Measurements from ENCODE around the gene CTNND2. TPM values are rescaled to one million over a fixed set of nuclear protein-coding genes. Genes with fewer than 3 reads are reported as not detected.

Gene CTNND2
- total RNA-seq, 2 experiments from 2014 or later: not detected

DNA sequence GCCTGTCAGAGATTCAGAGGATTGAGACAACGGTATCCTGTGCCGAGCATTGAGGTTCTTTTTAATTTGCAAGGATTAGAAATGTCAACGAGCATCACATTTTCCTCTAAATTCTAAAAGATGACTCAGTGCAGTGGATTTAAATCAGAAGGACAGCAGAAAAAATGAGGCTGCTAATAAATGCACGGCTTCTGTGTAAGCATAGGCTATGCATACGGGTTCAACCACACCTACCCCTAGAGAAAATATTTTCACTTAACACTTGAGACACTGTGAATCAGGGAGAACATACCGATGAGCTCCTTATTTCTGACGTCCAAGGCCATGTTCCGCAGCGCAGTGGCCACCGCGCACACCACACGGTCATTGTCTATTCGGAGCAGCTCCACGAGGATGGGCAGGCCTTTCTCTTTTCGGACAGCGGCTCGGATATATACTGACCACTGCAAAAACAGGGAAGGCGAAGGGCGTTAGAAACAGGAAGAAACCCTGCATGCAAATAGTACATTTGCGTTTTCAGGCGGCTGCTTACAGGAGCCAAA is 821.8 kb downstream of the CTNND2 start:
- H3K36me3 Mint-ChIP-seq (ENCODE audit: low read depth): no peaks in the 10 kb centered on the region
- ChIA-PET CTCF (no interaction called here), POLR2A (no interaction called here)
- intact Hi-C loops (cut with micrococcal nuclease): no loop called here
- TF ChIP-seq, protein P1, sequence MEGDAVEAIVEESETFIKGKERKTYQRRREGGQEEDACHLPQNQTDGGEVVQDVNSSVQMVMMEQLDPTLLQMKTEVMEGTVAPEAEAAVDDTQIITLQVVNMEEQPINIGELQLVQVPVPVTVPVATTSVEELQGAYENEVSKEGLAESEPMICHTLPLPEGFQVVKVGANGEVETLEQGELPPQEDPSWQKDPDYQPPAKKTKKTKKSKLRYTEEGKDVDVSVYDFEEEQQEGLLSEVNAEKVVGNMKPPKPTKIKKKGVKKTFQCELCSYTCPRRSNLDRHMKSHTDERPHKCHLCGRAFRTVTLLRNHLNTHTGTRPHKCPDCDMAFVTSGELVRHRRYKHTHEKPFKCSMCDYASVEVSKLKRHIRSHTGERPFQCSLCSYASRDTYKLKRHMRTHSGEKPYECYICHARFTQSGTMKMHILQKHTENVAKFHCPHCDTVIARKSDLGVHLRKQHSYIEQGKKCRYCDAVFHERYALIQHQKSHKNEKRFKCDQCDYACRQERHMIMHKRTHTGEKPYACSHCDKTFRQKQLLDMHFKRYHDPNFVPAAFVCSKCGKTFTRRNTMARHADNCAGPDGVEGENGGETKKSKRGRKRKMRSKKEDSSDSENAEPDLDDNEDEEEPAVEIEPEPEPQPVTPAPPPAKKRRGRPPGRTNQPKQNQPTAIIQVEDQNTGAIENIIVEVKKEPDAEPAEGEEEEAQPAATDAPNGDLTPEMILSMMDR (IDR thresholded peaks at IDR 0.05): no peak
- H3K27me3 Mint-ChIP-seq: peaks cover 5% of the 10 kb centered on the region
- no peak overlapping the region for H3K4me3 Mint-ChIP-seq
- no peak for ATAC-seq
- no peaks in the 10 kb centered on the region for H3K9me3 Mint-ChIP-seq
- H3K27ac Mint-ChIP-seq: no peak overlapping the region
- no peak for DNase-seq
- H3K4me1 Mint-ChIP-seq (ENCODE audit: low read depth): no peaks in the 10 kb centered on the region

DNA sequence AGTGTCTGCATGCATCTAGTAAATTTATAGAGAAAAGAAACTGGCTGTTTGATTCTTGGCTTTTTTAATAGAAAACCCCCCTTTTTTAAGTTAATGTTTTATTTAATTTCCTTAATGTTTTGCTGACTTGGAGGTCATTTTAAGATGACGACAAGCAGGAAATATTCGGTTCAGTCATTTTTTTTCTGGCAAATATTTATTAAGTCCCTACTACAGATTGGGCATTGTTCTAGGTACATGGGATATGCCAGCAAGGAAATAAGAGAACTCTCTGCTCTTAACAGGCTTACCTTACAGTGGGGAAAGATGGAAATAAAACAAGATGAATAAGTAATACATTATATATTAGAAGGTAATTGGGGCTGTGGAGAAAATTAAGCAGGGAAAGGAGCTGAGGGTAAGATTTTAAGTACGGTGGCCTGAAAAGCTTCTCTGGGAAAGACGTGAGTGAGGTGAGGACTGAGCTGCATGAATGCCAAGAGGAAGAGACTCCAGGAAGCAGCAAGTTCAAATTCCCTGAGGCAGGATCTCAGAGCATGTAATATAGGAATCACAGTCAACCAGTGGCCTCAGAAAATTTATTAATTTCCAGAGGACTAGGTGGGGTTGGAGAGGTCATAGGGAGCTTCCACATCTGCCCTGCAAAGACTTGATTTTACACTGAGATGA is 827.2 kb downstream of the CTNND2 start:
- ChIA-PET CTCF (no interaction called here), POLR2A (no interaction called here)
- DNase-seq (no peak), ATAC-seq (no peak)
- Mint-ChIP-seq H3K36me3 (ENCODE audit: low read depth) (no peaks in the 10 kb centered on the region), H3K27ac (no peak overlapping the region), H3K4me1 (ENCODE audit: low read depth) (no peaks in the 10 kb centered on the region), H3K4me3 (no peak overlapping the region), H3K9me3 (no peaks in the 10 kb centered on the region), H3K27me3 (peaks cover 4% of the 10 kb centered on the region)
- TF ChIP-seq, protein P1 (IDR thresholded peaks at IDR 0.05): no peak
- intact Hi-C loops (cut with micrococcal nuclease): no loop called here

DNA sequence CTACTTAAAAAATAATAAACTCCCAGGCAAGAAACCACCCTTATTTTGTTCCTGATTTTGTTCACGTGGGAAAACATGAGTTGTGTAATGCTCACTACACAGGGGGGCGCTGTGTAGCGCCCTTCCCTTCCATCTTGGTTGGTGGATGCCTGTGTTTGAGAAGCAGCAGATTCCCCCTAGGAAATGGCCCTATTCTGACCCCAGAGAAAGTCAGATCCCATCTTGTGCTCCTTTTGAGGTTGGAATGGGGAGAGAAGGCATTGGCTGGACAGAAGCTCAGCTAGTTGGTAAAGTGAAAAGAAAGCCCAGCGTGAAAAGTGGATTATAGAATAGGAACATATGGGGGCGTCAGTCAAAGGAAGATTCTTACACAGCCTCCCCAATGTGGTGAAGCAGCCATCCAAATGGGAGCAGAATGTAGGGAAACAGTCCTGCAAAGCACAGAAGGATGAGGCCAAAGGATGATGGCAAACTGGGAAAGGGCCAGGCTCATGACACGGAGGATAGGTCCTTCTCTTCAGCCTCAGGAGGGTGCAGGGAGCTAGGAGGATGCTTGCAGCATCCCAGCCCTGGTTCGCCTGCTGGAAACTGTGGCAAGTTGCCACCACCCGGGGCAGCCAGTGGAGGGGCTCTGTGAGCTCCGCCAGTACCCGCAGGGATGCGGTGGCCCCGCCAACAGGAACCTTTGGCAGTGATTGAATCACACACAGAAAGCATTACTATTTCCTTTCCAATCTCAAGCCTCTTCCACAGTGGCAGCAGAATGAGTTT is 829.0 kb downstream of the CTNND2 start:
- Mint-ChIP-seq H3K27ac (no peak overlapping the region), H3K27me3 (peaks cover 4% of the 10 kb centered on the region), H3K4me3 (no peak overlapping the region), H3K9me3 (peaks cover 5% of the 10 kb centered on the region), H3K4me1 (ENCODE audit: low read depth) (no peaks in the 10 kb centered on the region), H3K36me3 (ENCODE audit: low read depth) (no peaks in the 10 kb centered on the region)
- ChIA-PET POLR2A (interaction anchor here (0.6 kb wide), 1 partner anchor 1705 kb away, joined by 3 read pairs; no protein-coding TSS in a partner anchor), CTCF (no interaction called here)
- DNase-seq: no peak
- TF ChIP-seq, protein P1 (IDR thresholded peaks at IDR 0.05): no peak
- intact Hi-C loops (cut with micrococcal nuclease): no loop called here
- no peak for ATAC-seq

DNA sequence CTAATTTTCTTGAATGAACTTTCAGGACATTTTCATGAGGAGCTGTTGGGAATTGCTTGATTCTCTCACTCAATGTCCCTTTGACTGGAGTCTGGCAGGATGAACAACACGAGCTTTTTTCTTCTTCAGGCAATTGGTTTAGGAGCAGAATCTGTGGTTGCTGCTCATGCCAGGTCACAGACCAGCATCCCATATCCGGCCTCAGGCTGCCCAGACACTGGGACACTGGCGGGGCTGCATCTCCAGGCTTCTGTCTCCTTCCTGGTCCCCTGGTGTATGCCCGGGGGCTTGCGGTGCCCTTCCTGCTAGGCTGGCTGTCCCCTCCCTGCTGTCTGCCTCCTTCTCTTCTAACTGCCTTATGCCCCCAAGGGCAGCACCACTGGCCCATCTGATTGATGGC is 831.7 kb downstream of the CTNND2 start:
- Mint-ChIP-seq H3K4me1 (ENCODE audit: low read depth) (no peaks in the 10 kb centered on the region), H3K4me3 (no peak overlapping the region), H3K9me3 (peaks cover 14% of the 10 kb centered on the region), H3K27me3 (peaks cover 2% of the 10 kb centered on the region), H3K36me3 (ENCODE audit: low read depth) (no peaks in the 10 kb centered on the region), H3K27ac (no peak overlapping the region)
- ATAC-seq (no peak), DNase-seq (no peak)
- TF ChIP-seq, protein P1 (IDR thresholded peaks at IDR 0.05): no peak
- ChIA-PET POLR2A (no interaction called here), CTCF (no interaction called here)
- intact Hi-C loops (cut with micrococcal nuclease): no loop called here

- TF ChIP-seq, protein P1 (IDR thresholded peaks at IDR 0.05): no peak
- CTCF ChIA-PET: no interaction called here
- H3K4me3 Mint-ChIP-seq: no peak overlapping the region
- H3K4me1 Mint-ChIP-seq (ENCODE audit: low read depth): no peaks in the 10 kb centered on the region
- H3K27ac Mint-ChIP-seq: no peak overlapping the region
- POLR2A ChIA-PET: no interaction called here
- H3K9me3 Mint-ChIP-seq: peaks cover 14% of the 10 kb centered on the region
- no peak for DNase-seq
- H3K36me3 Mint-ChIP-seq (ENCODE audit: low read depth): no peaks in the 10 kb centered on the region
- H3K27me3 Mint-ChIP-seq: no peaks in the 10 kb centered on the region
- intact Hi-C loops (cut with micrococcal nuclease): no loop called here
- ATAC-seq: no peak
These were observed 832.2 kb downstream of the CTNND2 start for GRCh38 chr5:11072076-11072475.

Measured in activated CD8-positive, alpha-beta T cell treated with anti-CD3 and anti-CD28 coated beads for 36 hours (primary cell).